Stimulated activated naive CD8-positive, alpha-beta T cell treated with anti-CD3 and anti-CD28 coated beads, Interleukin-15, amount 100 ng/mL, for 72 hours (primary cell): ENCODE data around the gene KCNMA1.
A peak's percentile ranks its signal among the peaks of the same experiment; 100 is the strongest.

ENCODE experiments used
- ATAC-seq: fragments of 150-1000 bp; cut with Tn5 transposase; 2 replicates; pipeline ENCODE4 v1.10.0; 2021; ENCODE audit warnings: mild to moderate bottlenecking, moderate library complexity
- DNase-seq, 2 donors: peaks; one replicate each; pipeline ENCODE4 v3.0.0; 2021 to 2022
- H3K27ac Mint-ChIP-seq, 2 donors: one replicate each; pipeline ENCODE4 v1.8.0; 2022; ENCODE audit warnings: mild to moderate bottlenecking in 2 of 2, mixed read lengths in 2 of 2, moderate library complexity in 2 of 2
- H3K27me3 Mint-ChIP-seq: one replicate; pipeline ENCODE4 v1.8.0; 2022; ENCODE audit warnings: mixed read lengths
- H3K4me1 Mint-ChIP-seq: one replicate; pipeline ENCODE4 v1.8.0; 2022; ENCODE audit warnings: mild to moderate bottlenecking, mixed read lengths
- H3K4me3 Mint-ChIP-seq, 2 donors: one replicate each; pipeline ENCODE4 v1.8.0; 2022; ENCODE audit warnings: mild to moderate bottlenecking in 2 of 2, mixed read lengths in 2 of 2, moderate library complexity in 1 of 2
- H3K9me3 Mint-ChIP-seq, 2 donors: one replicate each; pipeline ENCODE4 v1.8.0; 2022; ENCODE audit warnings: mixed read lengths in 2 of 2

Gene KCNMA1

DNA sequence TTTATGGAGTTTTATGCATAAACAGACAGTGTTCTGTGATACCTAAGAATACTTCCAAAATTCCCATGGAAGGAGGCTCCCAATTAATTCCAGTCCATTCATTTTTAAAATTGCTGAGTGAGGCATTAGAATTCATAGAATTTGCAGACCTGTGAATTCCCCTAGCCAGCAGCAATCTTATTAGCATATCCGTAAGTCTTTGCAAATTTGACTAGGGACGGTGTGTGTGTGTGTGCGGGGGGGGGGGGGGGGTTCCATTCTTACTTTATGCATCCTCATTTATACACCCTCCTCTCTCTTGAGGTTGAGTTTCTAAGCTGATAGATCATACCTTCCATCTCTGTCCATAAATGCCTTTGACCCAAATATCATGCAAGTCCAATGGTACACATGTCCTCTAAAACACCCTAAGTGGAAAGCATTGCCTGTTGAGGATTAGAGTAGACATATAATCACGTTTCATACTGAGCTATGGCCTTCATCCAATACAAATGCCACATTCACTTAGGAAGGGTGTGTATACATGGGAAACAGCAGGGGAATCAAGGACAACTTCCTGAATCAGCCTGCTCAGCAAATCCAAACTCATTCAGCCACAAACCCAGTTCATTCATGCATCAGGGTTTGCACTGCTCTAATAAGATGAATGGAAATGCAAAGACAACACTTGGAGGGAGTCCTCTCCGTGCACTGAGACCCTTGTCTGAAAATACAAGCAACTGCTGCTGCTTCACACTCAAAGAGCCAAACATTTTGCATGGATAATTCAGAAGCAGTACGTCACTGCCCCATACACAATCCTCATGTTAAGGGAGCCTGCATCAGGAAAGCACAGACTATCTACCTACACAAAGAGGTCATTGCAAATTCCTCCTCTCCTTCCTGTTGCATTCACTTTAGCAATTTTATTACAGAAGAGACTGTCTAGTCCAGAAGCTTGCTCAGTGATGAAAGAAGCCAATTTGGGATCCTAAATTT, 350.8 kb downstream of the KCNMA1 start:
- H3K27ac Mint-ChIP-seq, result no peak overlapping the region
- peaks cover 20% of the 10 kb centered on the region for H3K27me3 Mint-ChIP-seq
- H3K4me3 Mint-ChIP-seq, result no peak overlapping the region
- ATAC-seq (no peak), DNase-seq (no peak)
- peaks cover 32% of the 10 kb centered on the region for H3K4me1 Mint-ChIP-seq
- H3K9me3 Mint-ChIP-seq, result no peaks in the 10 kb centered on the region

DNA sequence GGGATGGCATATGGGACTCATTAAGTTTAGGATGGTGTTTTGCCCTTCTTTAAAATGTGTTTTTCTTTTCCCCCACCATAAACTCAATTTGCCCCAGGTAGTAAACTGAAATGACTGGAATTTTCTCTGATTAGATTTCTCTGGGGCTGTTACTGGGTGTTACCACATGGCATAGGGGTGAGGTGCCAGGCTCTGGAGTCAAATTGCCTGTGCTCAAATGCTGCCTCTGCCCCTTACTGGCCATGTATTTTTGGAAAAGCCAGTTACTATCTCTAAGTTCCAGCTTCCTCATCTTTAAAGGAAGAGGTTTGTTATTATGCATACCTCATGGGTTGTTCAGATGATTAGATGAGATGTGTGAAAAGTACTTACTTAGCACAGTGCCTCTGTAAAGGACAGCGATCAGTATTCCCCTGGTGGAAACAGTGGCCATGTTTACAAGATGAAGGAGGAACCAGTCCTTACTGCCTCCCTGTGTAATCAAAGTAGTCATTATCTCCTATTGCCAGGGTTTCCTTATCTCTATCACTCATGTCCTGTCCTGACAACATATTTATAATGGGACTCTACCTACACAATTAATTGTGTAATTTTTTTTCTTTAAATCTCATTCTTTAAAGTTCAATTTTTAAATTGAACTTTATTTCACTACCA, 352.0 kb downstream of the KCNMA1 start:
- no peaks in the 10 kb centered on the region for H3K9me3 Mint-ChIP-seq
- ATAC-seq, result no peak
- H3K27ac Mint-ChIP-seq, result no peak overlapping the region
- DNase-seq, result no peak
- H3K4me1 Mint-ChIP-seq, result peaks cover 36% of the 10 kb centered on the region
- peaks cover 25% of the 10 kb centered on the region for H3K27me3 Mint-ChIP-seq
- no peak overlapping the region for H3K4me3 Mint-ChIP-seq

DNA sequence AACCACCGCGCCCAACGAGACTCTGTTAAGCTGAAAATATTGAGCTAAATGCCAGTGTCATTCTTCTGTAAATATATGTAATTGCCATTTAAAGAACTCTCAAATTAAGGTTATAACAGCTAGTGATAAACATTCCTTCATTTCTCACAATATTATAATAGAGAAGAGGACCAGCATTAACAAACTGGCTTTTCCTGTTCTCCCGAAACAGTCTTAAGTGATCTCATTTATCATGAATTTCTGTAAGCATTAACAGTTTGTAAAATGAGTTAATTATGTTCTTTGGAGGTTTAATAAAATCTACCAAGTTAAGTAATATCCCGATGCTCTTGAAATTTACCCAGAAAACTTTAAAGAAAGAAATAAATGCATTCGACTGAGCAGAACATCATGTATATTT, 352.8 kb downstream of the KCNMA1 start:
- Mint-ChIP-seq H3K9me3 (peaks cover 4 to 6% of the 10 kb centered on the region in 2 donors), H3K4me3 (no peak overlapping the region), H3K27me3 (peaks cover 31% of the 10 kb centered on the region), H3K4me1 (peaks cover 35% of the 10 kb centered on the region), H3K27ac (no peak overlapping the region)
- ATAC-seq (no peak), DNase-seq (no peak)

DNA sequence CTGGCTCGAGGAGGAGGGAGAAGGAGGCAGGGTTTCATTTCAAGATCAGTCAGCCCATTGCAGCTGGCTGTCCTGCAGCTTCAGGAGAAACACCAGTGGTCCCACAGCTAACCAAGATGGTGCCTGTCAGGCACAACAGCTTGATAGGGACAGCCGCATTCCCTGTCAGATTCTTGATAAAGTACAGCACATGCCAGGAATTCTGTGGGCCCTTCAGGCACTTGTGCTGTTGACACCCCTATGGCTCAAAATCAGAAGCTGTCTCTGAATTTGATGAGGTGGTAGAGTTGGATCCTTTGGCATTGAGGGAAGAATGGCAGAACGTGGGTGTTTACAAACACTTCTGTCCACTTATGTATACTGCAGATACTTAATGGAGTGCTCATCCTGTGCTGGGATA, 354.3 kb downstream of the KCNMA1 start:
- ATAC-seq (no peak), DNase-seq (no peak)
- H3K4me1 Mint-ChIP-seq, result peaks cover 34% of the 10 kb centered on the region
- H3K4me3 Mint-ChIP-seq, result no peak overlapping the region
- peaks cover 5 to 16% of the 10 kb centered on the region in 2 donors for H3K9me3 Mint-ChIP-seq
- peaks cover 27% of the 10 kb centered on the region for H3K27me3 Mint-ChIP-seq
- H3K27ac Mint-ChIP-seq, result no peak overlapping the region

DNA sequence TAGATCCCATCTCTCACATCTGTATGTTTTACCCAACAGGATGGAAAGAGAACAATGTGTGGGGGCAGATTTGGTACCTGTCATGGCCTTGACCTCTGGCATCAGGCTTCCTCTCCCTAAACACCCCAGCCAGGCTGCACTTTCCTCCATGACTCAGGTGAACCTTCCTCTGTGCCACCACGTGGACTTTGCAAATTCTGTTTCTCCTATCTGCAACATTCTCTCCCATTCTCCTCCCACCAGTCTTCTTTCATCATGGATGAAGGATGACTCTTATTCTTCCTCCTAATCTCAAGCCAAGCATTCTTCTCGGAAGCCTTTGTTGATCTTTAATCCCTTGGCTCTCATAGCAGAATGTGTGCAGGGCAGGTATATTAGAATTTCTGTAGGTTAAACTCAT, 355.4 kb downstream of the KCNMA1 start:
- Mint-ChIP-seq H3K9me3 (peaks cover 5 to 16% of the 10 kb centered on the region in 2 donors), H3K4me1 (peaks cover 45% of the 10 kb centered on the region), H3K27me3 (peaks cover 27% of the 10 kb centered on the region), H3K27ac (peak overlapping the region in 1 of 2 donors; percentile 41), H3K4me3 (peak overlapping the region; percentile 38 to 61)
- ATAC-seq (no peak), DNase-seq (no peak)

DNA sequence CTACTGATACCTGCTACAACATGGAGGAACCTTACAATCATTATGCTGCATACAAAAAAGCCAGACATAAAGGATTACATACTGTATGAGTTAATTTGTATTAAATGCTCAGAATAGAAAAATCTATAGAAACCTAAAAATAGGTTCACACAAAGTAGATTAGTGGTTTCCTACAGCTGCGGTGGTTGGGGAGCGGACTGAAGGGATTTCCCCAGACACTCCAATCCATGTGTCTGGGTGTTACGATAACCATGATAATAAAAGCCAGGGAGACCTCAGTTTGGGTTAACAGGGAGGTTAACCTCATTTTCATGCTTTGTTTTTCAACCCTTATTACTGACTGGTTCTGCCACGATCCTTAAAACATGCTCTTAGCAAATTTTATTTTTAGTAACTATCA, 355.9 kb downstream of the KCNMA1 start:
- ATAC-seq, result peak; percentile 82
- Mint-ChIP-seq H3K27ac (no peak overlapping the region), H3K4me1 (peaks cover 49% of the 10 kb centered on the region), H3K4me3 (peak overlapping the region; percentile 38 to 61), H3K9me3 (peaks cover 5 to 16% of the 10 kb centered on the region in 2 donors), H3K27me3 (peaks cover 27% of the 10 kb centered on the region)
- DNase-seq, result peak in 1 of 2 donors; percentile 32

DNA sequence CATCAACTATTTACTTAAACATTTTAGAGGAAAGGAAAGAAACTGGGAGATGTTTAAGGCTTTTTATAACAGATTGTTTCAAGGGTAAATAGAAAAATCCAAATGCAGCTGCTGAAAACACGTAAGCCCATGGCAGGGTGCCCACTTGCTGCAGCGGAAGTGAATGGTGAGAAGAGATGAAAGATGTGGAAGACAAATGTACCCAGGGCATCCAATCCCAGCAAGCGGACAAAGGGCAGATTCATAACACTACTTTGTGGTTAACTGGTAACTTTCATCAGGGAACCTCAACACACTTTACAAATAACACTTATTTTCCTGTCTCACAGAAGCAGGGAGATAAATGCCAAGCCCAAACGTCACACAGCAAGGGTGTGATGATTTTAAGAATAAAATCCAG, 358.4 kb downstream of the KCNMA1 start:
- DNase-seq, result peak; percentile 20 to 78
- Mint-ChIP-seq H3K27ac (no peak overlapping the region), H3K27me3 (peaks cover 33% of the 10 kb centered on the region), H3K4me3 (no peak overlapping the region), H3K4me1 (peaks cover 49% of the 10 kb centered on the region), H3K9me3 (peaks cover 5 to 16% of the 10 kb centered on the region in 2 donors)
- ATAC-seq, result peak; percentile 87

DNA sequence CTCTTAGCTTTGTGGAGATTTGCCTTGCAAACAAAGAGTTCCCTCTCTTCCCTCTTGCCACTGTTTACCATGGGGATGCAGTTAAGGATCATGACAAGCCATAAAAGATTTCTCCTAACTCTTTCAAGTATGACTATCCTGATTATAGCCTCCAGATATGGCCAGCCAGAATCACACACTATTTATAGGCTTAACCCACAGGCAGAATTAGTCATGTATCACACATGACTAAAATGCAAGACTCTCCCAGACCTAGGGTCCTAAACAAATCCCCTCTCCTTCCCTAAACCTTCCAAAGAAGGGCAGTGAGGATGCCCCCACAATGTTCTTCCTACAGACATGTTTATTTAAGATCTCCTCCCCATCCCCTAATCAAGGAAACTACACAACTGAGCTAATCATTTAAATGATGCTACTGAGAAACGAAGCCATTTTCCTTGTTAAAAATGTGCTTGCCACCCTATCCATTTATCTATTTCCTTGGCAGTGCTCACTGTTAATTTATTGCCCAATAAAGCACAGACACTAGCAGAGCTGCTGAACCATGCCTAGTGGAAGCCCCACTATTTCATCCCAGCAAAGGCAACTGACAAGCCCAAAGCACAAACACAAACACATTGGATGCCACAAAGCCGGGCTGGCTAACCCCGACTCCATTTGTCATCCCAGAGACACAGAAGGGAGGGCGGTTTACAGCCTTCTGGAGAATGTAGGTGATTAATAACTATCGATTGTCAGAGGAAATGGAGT, 363.4 kb downstream of the KCNMA1 start:
- H3K4me3 Mint-ChIP-seq, result no peak overlapping the region
- DNase-seq (no peak), ATAC-seq (no peak)
- peaks cover 0 to 5% of the 10 kb centered on the region in 2 donors for H3K9me3 Mint-ChIP-seq
- H3K4me1 Mint-ChIP-seq, result peaks cover 19% of the 10 kb centered on the region
- peaks cover 6% of the 10 kb centered on the region for H3K27me3 Mint-ChIP-seq
- H3K27ac Mint-ChIP-seq, result no peak overlapping the region

DNA sequence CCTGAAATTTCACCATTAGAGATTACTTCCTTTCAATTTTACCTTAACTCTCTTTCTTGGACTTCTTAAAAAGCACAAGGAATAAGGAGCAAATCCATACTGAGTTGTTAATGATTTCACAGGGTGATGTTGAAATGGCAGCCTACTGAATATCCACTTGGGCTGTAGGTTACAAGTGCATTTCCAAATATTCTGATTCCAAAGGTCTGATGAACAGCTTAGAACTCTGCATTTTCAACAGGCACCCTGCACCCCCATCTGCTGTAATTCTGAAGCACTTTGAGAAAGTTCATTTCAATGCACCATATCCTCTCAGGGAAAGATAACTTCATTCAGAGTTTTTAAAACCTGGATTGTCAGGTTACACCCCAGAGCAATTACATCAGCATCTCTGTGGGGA, 368.4 kb downstream of the KCNMA1 start:
- DNase-seq, result no peak
- no peak overlapping the region for H3K4me3 Mint-ChIP-seq
- H3K27ac Mint-ChIP-seq, result no peak overlapping the region
- no peak for ATAC-seq
- no peaks in the 10 kb centered on the region for H3K27me3 Mint-ChIP-seq
- peaks cover 9% of the 10 kb centered on the region for H3K4me1 Mint-ChIP-seq
- H3K9me3 Mint-ChIP-seq, result no peaks in the 10 kb centered on the region

DNA sequence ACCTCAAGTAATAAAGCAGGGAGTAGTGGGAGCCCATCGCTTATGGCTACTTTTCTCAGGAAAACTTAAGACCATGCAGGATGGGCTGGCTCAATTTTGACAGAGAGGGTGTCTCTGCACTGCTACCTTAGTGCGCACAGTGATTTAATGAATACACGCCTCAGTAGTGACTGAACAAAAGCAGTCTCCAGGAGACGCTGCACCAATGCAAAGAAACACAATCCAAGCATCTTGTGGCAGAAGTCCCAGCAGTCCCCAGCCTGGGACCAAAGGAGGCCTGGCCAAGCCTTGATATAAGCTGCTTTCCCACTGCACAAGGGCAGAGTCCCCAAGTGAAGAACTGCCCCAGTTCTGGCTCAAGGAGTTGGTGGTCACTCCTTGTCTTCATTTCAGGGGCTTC, 368.9 kb downstream of the KCNMA1 start:
- ATAC-seq, result no peak
- no peak for DNase-seq
- no peak overlapping the region for H3K27ac Mint-ChIP-seq
- H3K9me3 Mint-ChIP-seq, result no peaks in the 10 kb centered on the region
- peaks cover 13% of the 10 kb centered on the region for H3K4me1 Mint-ChIP-seq
- H3K27me3 Mint-ChIP-seq, result no peaks in the 10 kb centered on the region
- H3K4me3 Mint-ChIP-seq, result no peak overlapping the region

DNA sequence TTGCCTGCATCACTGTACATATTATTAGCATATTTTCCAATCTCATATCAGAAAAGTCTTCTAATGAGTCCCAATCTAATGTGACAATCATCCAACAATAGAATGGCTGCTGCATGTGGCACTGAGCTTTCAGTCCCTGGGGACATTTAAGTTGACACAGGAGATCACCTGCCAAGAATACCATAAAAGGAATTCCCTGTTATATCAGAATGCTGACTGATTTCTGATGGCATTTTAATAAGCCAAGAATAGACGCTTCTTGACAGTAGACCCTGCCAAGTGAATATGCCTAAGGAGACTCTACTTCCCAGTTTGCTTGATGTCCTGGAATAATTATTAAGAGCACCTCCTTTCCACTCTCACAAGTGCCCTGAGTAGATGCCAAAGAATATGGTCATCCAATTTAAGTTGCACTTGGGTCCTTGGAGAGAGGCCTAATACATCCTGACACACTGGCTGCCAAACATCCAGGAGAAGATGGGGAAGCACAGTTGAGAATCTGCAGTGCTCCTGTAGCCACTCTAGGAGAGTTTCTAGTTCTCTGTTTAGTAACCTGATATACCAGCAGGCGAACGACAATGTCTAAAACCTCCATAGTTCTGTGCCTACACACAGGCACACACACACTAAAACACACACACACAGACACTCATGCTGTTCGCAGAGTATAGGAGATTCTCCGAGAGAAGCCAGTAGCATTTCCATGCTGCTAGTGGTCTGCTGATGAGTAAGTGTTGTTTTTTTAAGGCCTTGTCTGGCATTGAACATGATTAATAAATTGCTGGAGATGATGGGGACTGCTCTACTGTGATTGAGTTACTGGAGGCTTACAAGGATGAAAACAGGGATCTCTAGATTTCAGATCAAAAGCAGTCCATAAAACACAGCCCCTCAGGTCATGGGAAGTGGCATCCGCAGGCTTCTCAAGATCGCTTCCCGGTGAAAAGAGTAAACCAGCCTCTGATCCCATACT, 369.6 kb downstream of the KCNMA1 start:
- DNase-seq (no peak), ATAC-seq (no peak)
- Mint-ChIP-seq H3K27ac (no peak overlapping the region), H3K4me1 (peaks cover 20% of the 10 kb centered on the region), H3K27me3 (no peaks in the 10 kb centered on the region), H3K4me3 (no peak overlapping the region), H3K9me3 (no peaks in the 10 kb centered on the region)

DNA sequence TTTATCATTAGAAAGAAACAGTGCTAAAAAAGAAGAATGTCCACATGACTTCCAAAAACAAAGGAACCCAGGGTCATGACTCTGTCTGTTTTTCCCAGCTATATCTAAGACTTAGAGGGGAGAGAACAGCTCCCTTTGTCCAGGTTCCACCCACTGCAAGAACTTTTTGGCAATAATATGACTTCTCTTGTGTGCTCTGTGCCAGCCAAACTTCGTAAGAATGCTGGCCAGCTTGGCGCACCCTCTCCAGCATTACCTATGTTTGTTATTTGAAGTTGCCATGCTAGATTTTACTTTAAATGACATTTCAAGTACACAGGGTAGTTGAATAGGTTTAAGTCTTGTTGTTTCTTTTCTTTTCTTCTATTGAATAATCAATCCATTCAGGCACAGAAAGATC, 371.4 kb downstream of the KCNMA1 start:
- DNase-seq, result no peak
- Mint-ChIP-seq H3K4me3 (no peak overlapping the region), H3K4me1 (peaks cover 34% of the 10 kb centered on the region), H3K27ac (no peak overlapping the region), H3K9me3 (peaks cover 7 to 8% of the 10 kb centered on the region in 2 donors), H3K27me3 (no peaks in the 10 kb centered on the region)
- ATAC-seq, result no peak

DNA sequence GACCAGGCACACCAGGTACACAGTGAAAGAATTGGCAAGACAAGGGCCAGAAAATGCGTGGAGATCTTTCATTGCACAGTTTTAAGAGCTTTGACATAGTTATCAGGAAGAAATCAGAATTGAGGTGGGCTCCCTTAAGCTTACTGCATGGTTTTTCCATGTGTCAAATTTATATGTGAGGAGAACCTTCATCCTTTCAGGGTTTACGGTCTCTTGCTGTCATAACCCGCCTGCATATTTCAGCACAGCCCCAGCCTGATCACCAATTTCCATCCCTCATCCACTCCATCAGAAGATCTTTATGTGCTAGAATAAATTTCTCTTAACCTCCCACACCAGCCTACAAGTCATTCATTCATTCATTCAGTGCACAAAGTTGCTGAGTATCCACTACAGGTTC, 373.1 kb downstream of the KCNMA1 start:
- ATAC-seq (peak; percentile 49), DNase-seq (no peak)
- Mint-ChIP-seq H3K4me3 (peak overlapping the region; percentile 58), H3K27me3 (no peaks in the 10 kb centered on the region), H3K4me1 (peaks cover 36% of the 10 kb centered on the region), H3K27ac (peak overlapping the region; percentile 4 to 75), H3K9me3 (peaks cover 7 to 8% of the 10 kb centered on the region in 2 donors)

DNA sequence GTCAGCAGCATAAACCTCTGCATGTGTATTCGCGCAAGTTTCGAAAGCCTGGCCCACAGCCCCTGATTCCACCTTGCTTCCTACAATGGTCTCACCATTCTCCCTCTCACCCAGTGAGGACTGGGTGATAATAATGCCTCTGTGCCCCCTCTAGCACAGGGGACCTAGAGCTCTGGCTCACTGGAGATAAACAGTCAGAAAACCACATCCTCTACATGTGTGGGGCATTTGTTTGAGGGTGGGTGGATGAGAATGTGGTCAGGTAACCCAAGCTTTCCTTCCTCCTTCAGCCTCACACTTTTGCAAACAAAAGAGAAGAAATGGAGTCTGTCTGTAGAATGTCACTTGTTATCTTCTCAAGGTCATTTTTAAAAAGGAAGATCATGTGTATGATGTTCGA, 373.5 kb downstream of the KCNMA1 start:
- peaks cover 36% of the 10 kb centered on the region for H3K4me1 Mint-ChIP-seq

More for the DNA sequence above, 373.5 kb downstream of the KCNMA1 start:
- Mint-ChIP-seq H3K9me3 (peaks cover 7 to 8% of the 10 kb centered on the region in 2 donors), H3K27ac (peak overlapping the region; percentile 4 to 75), H3K27me3 (no peaks in the 10 kb centered on the region), H3K4me3 (peak overlapping the region; percentile 58)
- peak; percentile 99 for ATAC-seq
- peak; percentile 22 to 42 for DNase-seq
